ENCODE measurements around the gene GALNT12.
A peak's percentile ranks its signal among the peaks of the same experiment; 100 is the strongest.

GALNT12 gene

DNA sequence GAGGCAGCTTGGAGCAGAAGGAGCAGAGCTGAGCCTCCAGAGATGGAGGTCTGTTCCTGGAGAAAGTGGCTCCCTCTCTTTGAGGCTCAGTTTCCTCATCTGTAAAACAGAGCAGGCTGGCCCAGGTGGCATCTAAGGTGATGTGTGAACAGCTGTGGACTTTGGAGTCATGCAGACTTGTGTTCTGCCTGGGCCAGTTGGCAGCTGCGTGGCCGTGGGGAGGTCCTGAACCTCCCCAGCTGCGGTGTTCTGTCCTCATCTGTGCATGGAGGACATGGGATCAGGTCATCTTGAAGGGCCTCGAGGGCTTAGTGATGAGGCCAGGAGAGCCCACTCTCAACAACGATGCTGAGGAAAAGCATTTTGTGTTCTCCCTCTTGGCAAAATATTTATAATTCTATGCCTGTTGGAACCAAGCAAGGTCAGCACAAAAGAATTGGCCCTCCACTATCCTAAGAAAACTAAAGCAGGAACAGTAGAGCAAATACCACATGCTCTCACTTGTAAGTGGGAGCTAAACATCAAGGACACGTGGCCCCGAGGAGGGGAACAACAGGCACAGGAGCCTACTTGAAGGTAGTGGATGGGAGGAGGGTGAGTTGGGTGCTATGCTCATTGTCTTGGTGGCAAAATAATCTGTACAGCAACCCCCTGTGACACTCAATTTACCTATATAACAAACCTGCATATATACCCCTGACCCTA lies 73.0 kb downstream of the GALNT12 start:
- no peak for DNase-seq (ENCODE audit: low read depth)

DNA sequence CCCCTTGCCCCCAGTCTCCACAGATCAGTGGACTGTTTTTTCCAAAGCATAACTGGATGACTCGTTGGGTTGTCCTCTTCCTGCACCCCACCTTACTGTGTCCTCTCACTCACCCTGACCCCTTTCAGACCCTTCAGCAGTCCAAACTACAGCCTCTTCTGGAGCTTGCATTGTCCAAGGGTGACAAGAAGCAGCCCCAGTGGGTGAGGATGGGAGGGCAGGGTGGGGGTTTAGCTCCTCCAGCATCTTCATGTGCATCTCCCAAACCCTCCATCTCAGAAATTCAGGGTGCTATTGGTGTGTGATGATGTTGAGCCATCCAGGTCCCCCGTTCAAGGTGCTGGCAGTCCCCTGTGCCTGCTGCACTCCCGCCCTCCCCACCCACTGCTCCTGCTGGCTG lies 73.9 kb downstream of the GALNT12 start:
- DNase-seq (ENCODE audit: low read depth): no peak

DNA sequence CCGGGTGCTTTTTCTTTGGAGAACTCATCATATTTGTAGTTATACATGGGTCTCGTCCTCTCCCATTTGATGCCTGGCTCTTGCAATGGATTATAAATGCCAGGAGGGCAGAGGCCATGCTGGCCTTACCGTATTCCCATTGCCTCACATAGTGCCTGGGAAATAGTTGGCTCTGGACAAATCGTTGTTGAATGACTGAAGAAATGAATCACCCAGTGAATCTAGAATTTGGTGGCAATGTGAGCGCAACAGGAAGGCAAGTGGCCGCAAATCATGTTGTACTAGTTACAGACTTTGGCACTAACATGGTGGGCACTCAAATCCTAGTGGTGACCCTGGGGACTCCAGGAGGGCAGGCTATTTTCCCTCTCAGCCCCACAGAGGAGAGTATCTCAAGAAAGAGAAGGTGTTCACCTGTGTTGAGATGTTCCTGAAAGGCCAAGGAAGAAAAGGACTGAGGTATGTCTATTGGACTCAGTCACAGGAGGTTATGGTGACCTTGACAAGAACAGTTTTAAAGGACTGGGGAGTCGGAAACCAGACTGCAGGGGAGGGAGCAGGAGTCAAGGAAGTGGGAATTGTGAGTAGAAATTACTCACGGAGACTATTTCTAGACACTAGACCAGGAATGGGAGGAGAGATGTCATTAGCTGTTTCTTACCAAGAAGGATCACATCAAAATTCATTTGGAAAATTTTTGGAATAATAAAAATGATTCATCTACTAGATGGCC lies 74.5 kb downstream of the GALNT12 start:
- DNase-seq (ENCODE audit: low read depth): no peak

DNA sequence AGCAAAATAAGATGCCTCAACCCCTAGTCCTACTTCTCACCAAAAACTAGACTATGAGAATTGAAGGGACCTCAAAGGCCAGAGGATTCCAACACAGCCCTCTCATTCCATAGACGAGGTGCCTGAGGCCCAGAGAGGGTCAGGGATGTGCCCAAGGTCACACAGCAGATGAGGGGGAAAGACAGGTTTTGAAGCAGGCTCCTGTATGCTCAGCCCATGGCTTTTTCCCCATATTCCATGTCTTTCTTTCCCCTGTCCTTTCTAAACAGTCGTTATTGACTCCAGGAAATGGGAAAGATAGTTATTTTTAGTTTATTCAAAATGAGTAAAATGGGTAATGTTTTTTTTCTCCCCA lies 75.1 kb downstream of the GALNT12 start:
- no peak for DNase-seq (ENCODE audit: low read depth)

DNA sequence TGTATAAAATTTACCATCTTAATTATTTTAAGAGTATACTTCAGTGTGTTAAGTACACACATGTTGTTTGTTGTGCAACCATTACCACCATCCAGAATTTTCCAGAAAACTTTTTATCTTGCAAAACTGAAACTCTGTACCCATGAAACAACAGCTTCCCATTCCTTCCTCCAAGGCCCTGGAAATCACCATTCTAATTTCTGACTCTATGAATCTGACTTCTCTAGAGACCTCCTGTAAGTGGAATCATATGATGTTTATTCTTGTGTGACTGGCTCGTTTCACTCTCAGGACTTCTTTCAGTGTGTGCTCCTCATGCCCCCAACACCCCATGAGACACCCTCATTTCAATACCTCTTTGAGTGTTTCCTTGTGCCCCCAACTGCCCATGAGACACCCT lies 75.8 kb downstream of the GALNT12 start:
- DNase-seq (ENCODE audit: low read depth): no peak

DNA sequence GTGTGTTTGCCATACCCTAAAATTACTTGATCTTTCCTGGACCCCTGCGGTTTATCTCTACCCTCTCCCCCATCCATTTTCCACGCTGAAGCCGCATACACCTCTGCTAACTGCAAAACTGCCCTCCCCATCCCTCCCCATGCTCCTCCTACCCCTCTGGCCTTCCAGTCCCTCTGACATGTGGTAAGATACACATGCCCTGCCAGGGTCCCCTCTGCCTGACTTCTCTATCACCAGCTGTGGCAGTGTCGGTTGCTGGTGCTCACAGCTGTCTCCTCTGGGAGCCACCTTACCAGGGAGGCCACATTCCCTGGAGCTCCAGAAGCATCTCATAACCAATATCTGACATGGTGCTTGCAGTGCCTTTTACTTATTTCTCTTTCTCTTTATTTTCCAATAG lies 77.4 kb downstream of the GALNT12 start:
- DNase-seq (ENCODE audit: low read depth): no peak

DNA sequence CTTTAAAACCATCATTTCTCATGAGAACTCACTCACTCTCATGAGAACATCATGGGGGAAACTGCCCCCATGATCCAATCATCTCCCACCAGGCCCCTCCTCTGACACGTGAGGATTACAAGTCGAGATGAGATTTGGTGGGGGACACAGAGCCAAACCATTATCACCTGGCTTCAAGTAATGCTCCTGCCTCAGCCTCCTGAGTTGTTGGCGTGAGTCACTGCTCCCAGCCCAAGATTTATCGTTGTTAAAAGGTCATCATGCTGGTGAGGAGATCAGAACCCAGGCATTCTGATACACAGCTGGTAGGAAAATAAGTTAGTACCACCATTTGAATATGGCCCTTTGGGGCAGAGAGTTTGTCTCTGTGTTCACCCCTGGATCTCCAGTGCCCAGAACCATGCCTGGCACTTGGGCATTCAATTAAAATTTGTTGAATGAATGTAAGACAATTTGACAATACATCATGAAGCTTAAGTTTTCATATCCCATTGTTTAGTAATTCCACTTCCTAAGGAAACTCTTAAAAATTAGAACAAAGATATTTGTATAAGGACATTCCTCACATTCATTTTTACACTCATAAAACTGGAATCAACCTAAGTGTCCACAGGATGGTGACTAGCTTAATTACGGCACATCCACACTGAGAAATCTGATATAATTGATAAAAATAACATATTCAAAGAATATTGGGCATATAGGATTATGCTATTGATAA lies 78.3 kb downstream of the GALNT12 start:
- DNase-seq (ENCODE audit: low read depth): no peak

DNA sequence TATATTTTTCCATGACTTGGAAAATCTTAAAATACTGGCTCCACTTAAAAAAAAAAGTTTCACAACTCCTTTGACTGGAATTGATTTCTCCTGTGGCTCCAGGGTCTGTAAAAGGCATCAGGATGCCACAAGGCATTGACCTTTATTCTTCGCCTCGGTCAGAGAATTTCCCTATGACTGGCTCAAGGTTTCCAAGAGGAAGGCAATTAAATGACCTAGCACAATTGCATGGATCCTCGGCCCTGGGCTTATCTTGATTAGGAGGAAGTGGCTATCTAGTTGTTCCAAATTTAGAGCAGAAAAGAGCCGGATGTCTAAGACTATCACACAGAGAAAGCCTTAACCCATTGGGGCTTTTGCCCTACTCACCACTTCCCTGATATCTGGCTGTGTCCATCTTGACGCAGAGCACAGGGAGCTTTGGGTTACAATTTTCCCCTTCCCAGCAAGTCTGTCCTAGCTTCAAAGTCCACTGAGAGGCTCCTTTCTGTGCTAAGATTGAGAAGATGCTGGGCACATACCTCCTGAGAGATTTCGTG lies 79.3 kb downstream of the GALNT12 start:
- DNase-seq (ENCODE audit: low read depth): no peak

DNA sequence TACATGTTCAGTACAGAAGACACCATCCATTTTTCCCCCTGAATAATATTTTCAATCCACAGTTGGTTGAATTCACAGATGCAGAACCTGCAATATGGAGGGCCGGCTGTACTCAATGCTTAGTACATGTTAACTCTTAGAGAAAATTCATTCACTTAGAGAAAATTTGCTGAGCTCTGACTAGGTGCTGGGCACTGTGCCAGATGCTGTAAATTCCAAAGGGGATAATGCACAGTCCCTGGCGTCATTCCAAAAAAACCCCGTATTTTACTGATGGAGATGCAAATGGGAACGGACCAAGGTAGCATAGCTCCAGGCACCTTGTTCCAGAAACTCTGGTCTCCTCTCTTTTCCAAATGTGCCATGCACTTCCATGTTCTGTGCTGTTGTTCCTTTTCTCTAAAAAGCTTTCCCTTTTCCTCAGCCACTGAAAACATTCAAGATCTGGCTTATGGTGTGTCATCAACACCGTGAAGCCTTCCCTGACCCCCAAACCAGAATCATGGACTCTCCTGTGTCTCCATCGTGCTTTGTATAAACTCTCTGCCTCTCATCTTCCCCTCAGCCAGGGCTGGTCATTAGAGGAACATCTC lies 80.5 kb downstream of the GALNT12 start:
- no peak for DNase-seq (ENCODE audit: low read depth)

DNA sequence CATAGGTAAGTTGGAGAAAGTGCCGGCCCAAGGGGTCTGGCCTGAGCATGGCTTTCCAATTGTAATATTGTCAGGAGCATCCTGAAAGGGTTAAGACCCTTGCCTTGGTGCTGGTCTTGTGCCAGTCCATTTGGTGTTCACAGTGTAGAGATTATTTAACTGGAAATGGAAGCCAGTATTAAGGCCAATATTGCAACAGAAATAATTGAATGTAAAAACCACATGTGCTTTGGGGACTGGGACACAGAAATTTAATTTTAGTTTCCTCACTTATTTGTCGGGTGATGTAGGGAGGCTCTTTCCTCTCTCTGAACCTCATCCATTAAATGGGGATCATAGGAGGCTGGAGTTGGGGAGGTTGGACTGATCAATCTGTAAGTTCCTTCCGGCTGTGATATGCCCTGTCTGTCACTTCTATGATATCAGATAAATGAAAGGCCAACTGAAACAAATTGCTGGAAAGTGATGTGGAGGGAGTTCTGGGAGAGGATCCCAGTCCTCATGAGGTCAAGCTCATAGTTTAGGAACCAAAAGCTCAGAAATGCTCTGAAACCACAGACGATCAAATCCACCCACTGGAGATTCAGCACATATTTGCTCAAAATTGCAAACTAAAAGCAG lies 81.4 kb downstream of the GALNT12 start:
- no peak for DNase-seq (ENCODE audit: low read depth)

DNA sequence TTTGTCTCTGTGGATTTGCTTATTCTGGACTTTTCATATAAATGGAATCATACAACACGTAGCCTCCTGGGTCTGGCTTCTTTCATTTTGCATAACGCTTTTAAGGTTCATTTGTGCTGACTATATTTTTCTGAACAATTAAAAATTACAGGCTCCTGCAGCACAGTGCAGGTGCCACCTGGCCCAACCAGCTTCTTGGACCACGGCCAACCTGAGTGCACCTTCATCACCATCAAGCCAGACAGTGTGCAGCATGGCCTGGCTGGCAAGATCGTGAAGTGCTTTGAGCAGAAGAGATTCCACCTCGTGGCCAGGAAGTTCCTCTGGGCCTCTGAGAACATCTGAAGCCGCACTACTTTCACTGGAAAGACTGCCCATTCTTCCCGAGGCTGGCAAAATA lies 82.8 kb downstream of the GALNT12 start:
- DNase-seq (ENCODE audit: low read depth): no peak

DNA sequence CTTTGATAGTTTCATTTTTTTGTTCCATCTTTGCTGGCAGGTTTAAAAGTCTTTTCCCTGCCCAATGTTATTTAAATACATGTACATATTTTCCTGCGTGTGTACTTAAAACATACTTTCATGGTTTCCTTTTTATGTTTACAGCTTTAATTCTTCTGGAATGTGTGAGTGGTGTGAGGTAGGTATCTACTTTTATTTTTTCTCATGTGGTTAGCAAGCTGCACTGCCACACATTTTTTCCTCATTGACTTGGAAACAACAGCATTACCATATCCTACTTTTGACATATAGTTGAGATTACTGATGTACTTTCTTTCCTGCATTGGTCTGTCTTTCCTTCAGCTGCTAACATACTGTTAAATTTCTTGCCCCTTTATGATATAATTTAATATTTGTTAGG lies 84.8 kb downstream of the GALNT12 start:
- no peak for DNase-seq (ENCODE audit: low read depth)

DNA sequence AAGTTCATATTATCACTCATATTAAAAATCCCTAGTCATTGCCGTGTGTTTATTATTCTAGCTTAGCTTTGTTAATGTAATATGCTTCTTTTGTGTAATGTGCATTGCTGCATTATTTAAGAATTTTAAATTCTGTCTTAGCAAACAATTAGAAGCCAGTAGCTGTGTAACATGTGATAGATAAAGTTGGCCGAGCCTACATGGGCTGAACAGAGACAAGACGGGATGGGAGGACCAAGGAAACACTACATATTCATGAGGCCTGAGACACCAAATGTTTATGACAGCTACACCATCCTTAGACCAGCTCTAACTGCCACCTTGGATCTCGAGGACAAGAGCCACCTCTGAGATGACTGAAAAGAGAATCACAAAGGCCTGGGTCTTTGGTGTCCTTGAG lies 85.2 kb downstream of the GALNT12 start:
- no peak for DNase-seq (ENCODE audit: low read depth)

DNA sequence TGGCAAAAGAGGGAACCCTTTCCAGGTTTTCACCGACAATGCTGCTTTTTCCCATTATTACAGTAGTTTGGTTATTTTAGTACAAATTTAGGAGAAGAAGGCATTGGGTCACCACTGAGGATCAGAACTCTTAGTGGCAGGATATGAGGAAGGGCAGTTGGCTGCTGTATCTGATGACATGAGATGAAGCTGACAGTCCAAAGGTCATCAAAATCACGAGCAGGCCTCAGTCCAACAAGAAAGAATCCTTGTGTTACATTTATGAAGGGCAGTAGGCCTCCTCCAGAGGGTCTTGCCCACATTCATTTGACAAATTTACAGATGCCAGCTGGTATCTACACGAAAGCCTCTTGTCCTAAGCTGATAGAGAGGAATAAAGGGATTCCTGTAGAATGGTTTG lies 86.7 kb downstream of the GALNT12 start:
- no peak for DNase-seq (ENCODE audit: low read depth)

DNA sequence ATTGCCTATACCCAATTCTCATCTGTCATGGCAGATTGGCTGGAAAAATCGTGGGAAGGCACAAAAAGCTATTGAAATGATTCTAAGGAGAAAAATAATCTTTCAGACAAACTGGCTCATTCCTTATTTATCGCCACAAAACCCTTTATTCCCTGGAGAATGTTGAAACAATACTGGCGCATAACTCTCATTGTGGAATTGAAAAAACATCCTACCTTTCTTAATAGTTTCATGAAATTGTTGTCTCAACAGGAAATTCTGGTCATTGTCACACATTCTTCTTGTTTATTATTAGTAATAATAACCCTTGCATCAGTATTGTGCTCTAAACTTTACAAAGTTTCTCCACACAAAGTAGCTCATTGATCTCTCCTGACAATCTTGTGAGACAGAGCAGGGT lies 87.3 kb downstream of the GALNT12 start:
- DNase-seq (ENCODE audit: low read depth): no peak

DNA sequence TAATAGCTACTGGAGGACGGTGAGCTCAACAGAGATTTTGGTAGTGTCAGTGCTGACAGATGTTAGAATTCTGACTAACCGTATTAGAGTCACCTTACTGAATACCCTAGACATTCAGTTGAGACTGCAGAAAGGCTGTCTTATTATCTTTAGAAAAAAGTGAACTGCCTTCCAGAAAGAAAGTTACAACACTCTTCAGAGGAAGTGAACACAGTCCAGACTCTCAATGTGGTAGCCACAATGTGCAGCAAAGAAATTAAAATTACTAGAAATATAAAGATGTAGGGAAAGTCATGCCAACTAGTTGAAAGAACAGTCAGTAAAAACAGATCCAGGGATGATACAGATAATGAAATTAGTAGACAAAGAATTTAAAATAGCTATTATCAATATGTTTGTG lies 89.2 kb downstream of the GALNT12 start:
- no peak for DNase-seq (ENCODE audit: low read depth)

DNA sequence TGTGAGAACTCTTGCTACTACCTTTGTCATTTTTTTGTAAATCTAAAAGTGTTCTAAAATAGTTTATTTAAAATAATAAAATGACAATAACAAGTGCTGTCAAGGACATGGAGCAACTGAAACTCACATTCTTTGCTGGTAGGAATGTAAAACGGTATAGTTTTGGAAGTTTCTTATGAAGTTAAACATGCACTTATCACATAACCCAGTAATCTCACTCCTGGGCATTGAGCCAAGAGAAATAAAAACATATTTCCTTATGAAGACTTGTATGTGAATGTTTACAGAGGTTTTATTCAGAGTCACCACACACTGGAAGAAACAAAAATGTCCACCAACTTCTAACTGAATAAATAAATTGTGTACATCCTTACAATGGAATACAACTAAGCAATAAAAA lies 90.3 kb downstream of the GALNT12 start:
- no peak for DNase-seq (ENCODE audit: low read depth)

DNA sequence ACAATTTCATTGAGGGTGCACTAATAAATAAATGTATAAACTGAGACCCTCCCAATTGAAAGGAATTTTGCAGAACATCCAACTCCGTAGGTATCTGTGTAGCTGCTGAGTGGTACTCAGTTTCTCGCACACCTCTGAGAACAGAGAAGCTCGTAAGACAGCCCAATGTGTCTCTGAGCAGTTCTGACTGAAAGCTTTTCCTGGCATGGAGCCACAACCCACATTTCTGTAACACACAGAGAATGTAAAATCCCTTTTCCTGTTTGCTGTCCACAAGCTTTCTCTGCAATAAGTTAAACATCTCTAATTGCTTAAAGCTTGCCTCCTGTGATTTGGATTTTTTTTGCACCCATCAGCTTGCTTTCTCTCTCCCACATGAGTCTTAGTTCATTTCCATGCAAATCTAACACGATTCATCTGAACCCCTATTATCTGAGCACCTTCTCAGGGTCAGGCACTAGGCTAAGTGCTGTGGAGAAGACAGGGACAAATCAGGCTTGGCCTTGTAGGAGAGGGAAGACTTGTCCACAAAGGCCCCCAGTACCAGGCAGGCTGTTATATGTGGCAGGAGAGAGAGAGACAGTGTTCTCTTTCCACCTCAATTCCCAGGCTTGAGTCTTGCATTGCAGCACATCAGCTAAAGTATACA lies 92.1 kb downstream of the GALNT12 start:
- peak; percentile 75 for DNase-seq (ENCODE audit: low read depth)

Measured in fibroblast of the conjunctiva (primary cell).